Measurements from ENCODE around the gene PLA2G12B.

Gene PLA2G12B

GRCh38 chr10:72890086-72890485 lies 64.5 kb downstream of the PLA2G12B start:
- DNase-seq (ENCODE audit: low read depth), result no peak

GRCh38 chr10:72889391-72889831 lies 65.2 kb downstream of the PLA2G12B start:
- no peak for DNase-seq (ENCODE audit: low read depth)

- DNase-seq (ENCODE audit: low read depth), result no peak
Observed at GRCh38 chr10:72888151-72888638, 66.4 kb downstream of the PLA2G12B start.

- no peak for DNase-seq (ENCODE audit: low read depth)
Observed at GRCh38 chr10:72887043-72887442, 67.6 kb downstream of the PLA2G12B start.

GRCh38 chr10:72886621-72887020 lies 68.0 kb downstream of the PLA2G12B start:
- DNase-seq (ENCODE audit: low read depth), result no peak

GRCh38 chr10:72885953-72886352 lies 68.7 kb downstream of the PLA2G12B start:
- no peak for DNase-seq (ENCODE audit: low read depth)

All from activated gamma-delta T cell treated with anti-CD3 and anti-CD28 coated beads, Interleukin-2, amount 50 U/mL, for 16 hours (primary cell).